ENCODE data around the gene AP2A2. TPM values are rescaled to one million over a fixed set of nuclear protein-coding genes. Genes with fewer than 3 reads are reported as not detected.

Gene AP2A2
- total and polyA plus RNA-seq, 8 donors = 40.0 to 60.2 (median 50.6) TPM

DNA sequence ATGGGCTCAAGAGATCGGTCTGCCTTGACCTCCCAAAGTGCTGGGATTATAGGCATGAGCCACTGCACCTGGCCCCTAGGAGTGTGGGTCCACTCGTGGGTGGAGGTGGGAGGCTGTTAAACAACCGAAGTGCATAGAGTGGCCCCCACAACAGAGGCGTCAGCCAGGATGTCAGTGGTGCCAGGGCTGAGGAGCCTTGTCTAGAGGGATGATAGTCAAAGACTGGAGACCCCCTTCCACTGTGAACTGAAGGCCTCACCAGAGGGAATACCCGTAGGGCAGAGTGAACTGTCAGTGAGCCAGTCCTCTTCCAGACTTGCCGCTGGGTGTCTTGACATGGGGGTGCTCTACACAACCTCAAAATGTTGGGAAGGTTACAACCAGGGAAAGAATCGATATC lies 38.2 kb downstream of the AP2A2 start:
- Histone ChIP-seq H3K27ac (no peak overlapping the region), H3K4me3 (no peak overlapping the region), H3K9me3 (no peaks in the 10 kb centered on the region), H3K4me1 (peaks cover 0 to 7% (median 5%) of the 10 kb centered on the region in 3 donors), H3K36me3 (peaks cover 0 to 21% (median 0%) of the 10 kb centered on the region in 3 donors), H3K27me3 (no peaks in the 10 kb centered on the region)
- WGBS, 2 donors = 96 to 99% methylated on average over 7 of the region's 7 CpGs
- FAIRE-seq (no peak), ATAC-seq (no peak), DNase-seq (peak in 1 of 6 donors; percentile 14)
- intact Hi-C loops (cut with DNase I) = no loop called here
- TF ChIP-seq, protein P1, sequence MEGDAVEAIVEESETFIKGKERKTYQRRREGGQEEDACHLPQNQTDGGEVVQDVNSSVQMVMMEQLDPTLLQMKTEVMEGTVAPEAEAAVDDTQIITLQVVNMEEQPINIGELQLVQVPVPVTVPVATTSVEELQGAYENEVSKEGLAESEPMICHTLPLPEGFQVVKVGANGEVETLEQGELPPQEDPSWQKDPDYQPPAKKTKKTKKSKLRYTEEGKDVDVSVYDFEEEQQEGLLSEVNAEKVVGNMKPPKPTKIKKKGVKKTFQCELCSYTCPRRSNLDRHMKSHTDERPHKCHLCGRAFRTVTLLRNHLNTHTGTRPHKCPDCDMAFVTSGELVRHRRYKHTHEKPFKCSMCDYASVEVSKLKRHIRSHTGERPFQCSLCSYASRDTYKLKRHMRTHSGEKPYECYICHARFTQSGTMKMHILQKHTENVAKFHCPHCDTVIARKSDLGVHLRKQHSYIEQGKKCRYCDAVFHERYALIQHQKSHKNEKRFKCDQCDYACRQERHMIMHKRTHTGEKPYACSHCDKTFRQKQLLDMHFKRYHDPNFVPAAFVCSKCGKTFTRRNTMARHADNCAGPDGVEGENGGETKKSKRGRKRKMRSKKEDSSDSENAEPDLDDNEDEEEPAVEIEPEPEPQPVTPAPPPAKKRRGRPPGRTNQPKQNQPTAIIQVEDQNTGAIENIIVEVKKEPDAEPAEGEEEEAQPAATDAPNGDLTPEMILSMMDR (IDR thresholded peaks at IDR 0.05) = no peak

DNA sequence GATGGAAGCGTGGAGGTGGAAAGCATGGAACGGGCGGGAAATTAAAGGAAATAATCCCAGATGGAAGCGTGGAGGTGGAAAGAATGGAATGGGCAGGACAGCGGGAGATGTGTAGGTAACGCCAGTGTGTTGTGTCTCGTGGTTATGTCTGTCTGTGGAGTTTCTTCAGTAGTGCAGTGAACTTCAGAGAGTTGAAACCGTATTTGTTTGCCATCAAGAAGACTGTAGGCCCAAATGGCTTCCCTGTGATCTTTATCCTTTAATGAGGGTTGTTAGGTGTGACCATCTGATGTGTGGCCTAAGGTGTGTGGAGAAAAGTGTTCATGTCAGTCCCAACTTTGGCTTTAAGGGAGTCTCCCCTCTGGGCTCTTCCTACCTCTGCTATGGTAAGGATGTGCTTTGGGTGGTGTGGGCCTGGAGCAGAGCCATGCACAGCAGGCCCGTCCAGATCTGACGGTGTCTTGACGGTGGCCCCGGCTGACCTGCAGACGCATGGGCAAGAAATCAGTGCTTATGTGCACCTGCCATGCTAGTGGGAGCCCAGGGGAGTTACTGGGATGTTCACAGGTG lies 39.6 kb downstream of the AP2A2 start:
- Histone ChIP-seq H3K27ac (no peak overlapping the region), H3K36me3 (peaks cover 0 to 23% (median 0%) of the 10 kb centered on the region in 3 donors), H3K4me1 (peaks cover 0 to 7% (median 0%) of the 10 kb centered on the region in 3 donors), H3K27me3 (no peaks in the 10 kb centered on the region), H3K4me3 (no peak overlapping the region), H3K9me3 (no peaks in the 10 kb centered on the region)
- DNase-seq = peak in 1 of 6 donors; percentile 20
- FAIRE-seq = no peak
- peak in 1 of 4 donors; percentile 7 for ATAC-seq
- intact Hi-C loops (cut with DNase I) = no loop called here
- TF ChIP-seq, protein P1 (IDR thresholded peaks at IDR 0.05) = no peak
- WGBS, 2 donors = 68 to 76% methylated on average over 13 of the region's 13 CpGs

DNA sequence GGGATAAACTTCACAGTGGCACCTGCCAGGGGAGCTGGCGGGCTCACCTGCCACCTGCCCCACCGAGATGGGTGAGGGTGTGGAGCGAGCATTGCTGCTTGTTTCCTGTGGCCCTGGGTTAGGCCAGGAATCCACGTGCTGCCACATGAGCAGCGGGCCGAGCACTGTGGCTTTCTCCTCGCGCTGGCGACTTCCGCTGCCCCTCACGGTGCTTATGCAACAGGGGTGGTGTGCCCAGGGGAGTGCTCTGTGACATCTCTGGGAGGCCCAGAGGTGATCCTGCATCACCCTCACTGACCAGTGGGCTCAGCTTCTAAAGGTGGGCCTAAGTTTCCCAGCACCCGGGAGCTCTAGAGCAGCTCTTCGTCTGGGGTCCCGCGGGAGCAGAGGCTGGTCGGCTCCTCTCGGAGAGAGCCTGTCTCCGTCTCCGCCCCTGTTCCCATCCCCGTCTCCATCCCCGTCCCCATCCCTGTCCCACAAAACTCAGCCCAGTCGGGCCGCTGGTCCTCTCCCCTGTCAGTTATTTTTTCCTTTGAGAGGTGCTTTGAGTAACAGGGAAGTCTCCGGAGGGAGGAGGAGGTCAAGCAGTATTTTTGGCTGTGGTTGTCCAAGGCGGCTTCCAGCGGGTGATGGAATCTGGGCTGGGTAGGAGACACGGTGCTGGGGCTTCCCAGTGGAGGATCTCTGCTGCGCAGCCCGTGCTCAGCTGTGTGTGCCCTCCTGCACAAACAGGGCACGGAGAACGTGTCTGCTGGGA lies 42.5 kb downstream of the AP2A2 start:
- intact Hi-C loops (cut with DNase I) = no loop called here
- DNase-seq = peak in 1 of 6 donors; percentile 22
- TF ChIP-seq, protein P1 (IDR thresholded peaks at IDR 0.05) = no peak
- no peaks in the 10 kb centered on the region for H3K27me3 ChIP-seq
- no peak overlapping the region for H3K4me3 ChIP-seq
- H3K36me3 ChIP-seq = peaks cover 2 to 31% (median 12%) of the 10 kb centered on the region in 3 donors
- FAIRE-seq = no peak
- 91% methylated on average over 31 of the region's 31 CpGs for WGBS, 2 donors
- no peaks in the 10 kb centered on the region for H3K9me3 ChIP-seq
- H3K4me1 ChIP-seq = peaks cover 0 to 7% (median 0%) of the 10 kb centered on the region in 3 donors
- no peak overlapping the region for H3K27ac ChIP-seq
- ATAC-seq = no peak

DNA sequence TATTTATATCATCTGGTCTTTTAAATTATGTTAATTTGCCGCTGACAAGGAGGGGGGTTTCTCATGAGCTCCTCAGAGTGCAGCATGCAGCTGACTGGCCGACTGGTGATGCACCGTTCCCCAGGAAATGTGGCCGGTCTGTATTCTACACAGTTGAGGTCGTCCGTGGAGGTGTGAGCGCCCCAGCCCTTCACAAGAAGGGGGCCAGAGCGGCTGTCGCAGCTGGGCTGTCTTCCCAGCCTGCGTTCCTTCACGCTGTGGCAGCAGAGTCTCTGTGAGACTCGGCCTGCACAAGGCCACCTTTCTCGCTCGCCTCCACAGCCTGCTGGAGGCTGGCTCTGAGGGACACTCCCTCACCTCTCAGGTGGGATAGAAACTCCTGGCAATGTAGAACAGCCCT lies 43.2 kb downstream of the AP2A2 start:
- intact Hi-C loops (cut with DNase I) = no loop called here
- 92 to 95% methylated on average over 14 of the region's 14 CpGs for WGBS, 2 donors
- peak in 1 of 6 donors; percentile 3 for DNase-seq
- H3K27me3 ChIP-seq = no peaks in the 10 kb centered on the region
- peaks cover 0 to 7% (median 0%) of the 10 kb centered on the region in 3 donors for H3K4me1 ChIP-seq
- ATAC-seq = no peak
- TF ChIP-seq, protein P1 (IDR thresholded peaks at IDR 0.05) = no peak
- no peaks in the 10 kb centered on the region for H3K9me3 ChIP-seq
- no peak overlapping the region for H3K4me3 ChIP-seq
- peaks cover 2 to 33% (median 17%) of the 10 kb centered on the region in 3 donors for H3K36me3 ChIP-seq
- H3K27ac ChIP-seq = no peak overlapping the region
- FAIRE-seq = no peak

Measured in pancreas (tissue), 10 donors.